Stomach (tissue), 9 donors: Measurements from ENCODE around the gene KIFBP. TPM values are rescaled to one million over a fixed set of nuclear protein-coding genes. Genes with fewer than 3 reads are reported as not detected.

Experiments used
- DNase-seq, 2 donors: peaks; one replicate each; pipeline versions ENCODE4 v3.0.0 to v3.0.0-alpha.2; 2013 to 2019
- H3K27ac ChIP-seq, 5 donors: fragments of 200-600 bp in 4 of 5; sonication (generic) in 4 of 5; one replicate each; pipeline ENCODE4 v1.5.1; 2013 to 2019; ENCODE audit warnings: mild to moderate bottlenecking in 1 of 5, moderate library complexity in 1 of 5
- H3K27me3 ChIP-seq, 3 donors: fragments of 200-600 bp; sonication (generic); one replicate each; pipeline ENCODE4 v1.5.1; 2017 to 2019; ENCODE audit warnings: mixed run types in 1 of 3
- H3K36me3 ChIP-seq, 4 donors: fragments of 200-600 bp; sonication (generic); 1 replicate in 3 of 4; 2 replicates in 1 of 4; pipeline ENCODE4 v1.5.1; 2016 to 2019
- H3K4me1 ChIP-seq, 4 donors: fragments of 200-600 bp; sonication (generic); one replicate each; pipeline ENCODE4 v1.5.1; 2016 to 2019
- H3K4me3 ChIP-seq, 4 donors: fragments of 200-600 bp; sonication (generic) in 3 of 4; one replicate each; pipeline ENCODE4 v1.5.1; 2016 to 2019; ENCODE audit warnings: mild to moderate bottlenecking in 1 of 4
- H3K9me3 ChIP-seq, 4 donors: fragments of 200-600 bp; sonication (generic); one replicate each; pipeline ENCODE4 v1.5.1; 2016 to 2019
- CTCF ChIP-seq, 7 experiments: fragments of 450-650 bp in 4 of 7; fragments of 200-600 bp in 3 of 7; sonication (generic) in 3 of 7; IDR thresholded peaks; one replicate each; pipeline ENCODE4 v1.5.1; 2016 to 2019; ENCODE audit warnings: antibody characterized with exemption in 7 of 7, control low read depth in 2 of 7, mild to moderate bottlenecking in 1 of 7
- EP300 ChIP-seq: sonication (generic); formaldehyde crosslinking; IDR thresholded peaks from one replicate; pipeline ENCODE4 v1.6.1; 2017; ENCODE audit warnings: antibody characterized with exemption
- POLR2A ChIP-seq, 4 donors: fragments of 450-650 bp; IDR thresholded peaks; one replicate each; pipeline ENCODE4 v1.6.1; 2016; ENCODE audit warnings: antibody characterized with exemption in 4 of 4, control low read depth in 2 of 4, mild to moderate bottlenecking in 1 of 4, moderate library complexity in 1 of 4
- POLR2AphosphoS5 ChIP-seq, 3 donors: sonication (generic); formaldehyde crosslinking; IDR thresholded peaks; one replicate each; pipeline ENCODE4 v1.6.1; 2016; ENCODE audit warnings: antibody characterized with exemption in 3 of 3
- WGBS, 5 donors: extraction: QIAGEN DNeasy Blood & Tissue Kit in 3 of 5; methylation state at CpG; one replicate each; pipeline versions ENCODE4 v1.1.5 to v1.1.7; 2013 to 2018; 5-methylcytosine and 5-hydroxymethylcytosine counted together
- intact Hi-C: fragments of 100-400 bp; cut with DNase I; formaldehyde crosslinking; loops from one replicate; pipeline ENCODE4 v1.15.1; 2023; ENCODE audit warnings: low total_unique reads
- polyA plus RNA-seq, 3 donors: library from polyadenylated mRNA; stranded (reverse); fragments of 200-250 nt; gene quantifications; one replicate each; pipeline ENCODE4 v1.2.3, GENCODE V29; 2013
- total RNA-seq, 5 donors: library from RNA; depleted of rRNA; stranded (reverse); fragments of >200 nt; gene quantifications; one replicate each; pipeline versions ENCODE4 v1.1.0 to v1.2.3, GENCODE V29; 2014 to 2016
- donor health status: healthy with polysubstance abuse.
- donor health status: Bipolar disorder and iron deficiency.
- donor health status: healthy.

KIFBP gene
- total and polyA plus RNA-seq, 8 donors: 2.3 to 26.7 (median 15.0) TPM

- Histone ChIP-seq H3K9me3 (no peaks in the 10 kb centered on the region), H3K4me3 (no peak overlapping the region), H3K36me3 (no peaks in the 10 kb centered on the region), H3K27me3 (no peaks in the 10 kb centered on the region), H3K4me1 (peaks cover 0 to 6% (median 0%) of the 10 kb centered on the region in 4 donors), H3K27ac (peak overlapping the region in 4 of 5 donors; percentile 44 to 81 (median 69))
- intact Hi-C loops: no loop called here
- no peak for DNase-seq
- TF ChIP-seq POLR2AphosphoS5 (IDR thresholded peaks at IDR 0.05): no peak
- TF ChIP-seq EP300: no peak
- TF ChIP-seq CTCF (IDR thresholded peaks at IDR 0.05): no peak
- TF ChIP-seq POLR2A (IDR thresholded peaks at IDR 0.05): no peak
- WGBS, 5 donors: 49 to 86% (median 80%) methylated on average over 6 of the region's 6 CpGs
Observed at GRCh38 chr10:69049566-69049961, 61.0 kb downstream of the KIFBP start.

GRCh38 chr10:69051303-69051702 is 62.7 kb downstream of the KIFBP start:
- no peak for TF ChIP-seq CTCF (IDR thresholded peaks at IDR 0.05)
- TF ChIP-seq EP300: no peak
- TF ChIP-seq POLR2A (IDR thresholded peaks at IDR 0.05): no peak
- TF ChIP-seq POLR2AphosphoS5 (IDR thresholded peaks at IDR 0.05): no peak
- peaks cover 0 to 17% (median 0%) of the 10 kb centered on the region in 4 donors for H3K4me1 ChIP-seq
- intact Hi-C loops: no loop called here
- H3K9me3 ChIP-seq: no peaks in the 10 kb centered on the region
- H3K36me3 ChIP-seq: no peaks in the 10 kb centered on the region
- peak overlapping the region in 3 of 5 donors; percentile 26 to 56 (median 56) for H3K27ac ChIP-seq
- DNase-seq: peak in 1 of 2 donors; percentile 56
- 60 to 82% (median 76%) methylated on average over 3 of the region's 3 CpGs for WGBS, 5 donors
- no peak overlapping the region for H3K4me3 ChIP-seq
- no peaks in the 10 kb centered on the region for H3K27me3 ChIP-seq

GRCh38 chr10:69051710-69052487 is 63.3 kb downstream of the KIFBP start:
- no peaks in the 10 kb centered on the region for H3K36me3 ChIP-seq
- H3K27me3 ChIP-seq: no peaks in the 10 kb centered on the region
- peak overlapping the region in 3 of 5 donors; percentile 26 to 56 (median 56) for H3K27ac ChIP-seq
- DNase-seq: no peak
- no peak overlapping the region for H3K4me3 ChIP-seq
- intact Hi-C loops: no loop called here
- WGBS, 5 donors: 72 to 79% (median 75%) methylated on average over 10 of the region's 10 CpGs
- no peaks in the 10 kb centered on the region for H3K9me3 ChIP-seq
- H3K4me1 ChIP-seq: peaks cover 0 to 19% (median 0%) of the 10 kb centered on the region in 4 donors
- TF ChIP-seq EP300 (no peak), CTCF (IDR thresholded peaks at IDR 0.05) (no peak), POLR2A (IDR thresholded peaks at IDR 0.05) (no peak), POLR2AphosphoS5 (IDR thresholded peaks at IDR 0.05) (no peak)

GRCh38 chr10:69052736-69053135 is 64.1 kb downstream of the KIFBP start:
- no peak for DNase-seq
- Histone ChIP-seq H3K36me3 (no peaks in the 10 kb centered on the region), H3K27me3 (no peaks in the 10 kb centered on the region), H3K9me3 (no peaks in the 10 kb centered on the region), H3K4me3 (no peak overlapping the region), H3K4me1 (peaks cover 0 to 20% (median 0%) of the 10 kb centered on the region in 4 donors), H3K27ac (peak overlapping the region in 1 of 5 donors; percentile 56)
- 71 to 81% (median 78%) methylated on average over 6 of the region's 6 CpGs for WGBS, 5 donors
- intact Hi-C loops: no loop called here
- TF ChIP-seq EP300: no peak
- no peak for TF ChIP-seq POLR2A (IDR thresholded peaks at IDR 0.05)

- Histone ChIP-seq H3K9me3 (no peaks in the 10 kb centered on the region), H3K4me3 (no peak overlapping the region), H3K27me3 (no peaks in the 10 kb centered on the region), H3K4me1 (peaks cover 0 to 21% (median 0%) of the 10 kb centered on the region in 4 donors), H3K36me3 (no peaks in the 10 kb centered on the region), H3K27ac (no peak overlapping the region)
- DNase-seq: no peak
- TF ChIP-seq EP300 (no peak), CTCF (IDR thresholded peaks at IDR 0.05) (no peak), POLR2A (IDR thresholded peaks at IDR 0.05) (no peak), POLR2AphosphoS5 (IDR thresholded peaks at IDR 0.05) (no peak)
- intact Hi-C loops: no loop called here
- WGBS, 5 donors: 59 to 80% (median 73%) methylated on average over 2 of the region's 2 CpGs
Observed at GRCh38 chr10:69055241-69055640, 66.6 kb downstream of the KIFBP start.
